GM12891 (cell line): ENCODE measurements around the gene CDH13.

Source experiments
- DNase-seq: peaks from one replicate; pipeline ENCODE4 v3.0.0; 2011; ENCODE audit warnings: low spot score; ENCODE audit not compliant: insufficient read length
- FAIRE-seq: peaks from 2 replicates; lab custom pipeline; 2011; peaks lifted over from hg19 to GRCh38; lab: Jason Lieb, UNC
- PAX5 ChIP-seq: IDR thresholded peaks from 2 replicates; pipeline ENCODE4 v1.6.1; 2011; ENCODE audit warnings: low read length, moderate library complexity, mild to moderate bottlenecking; ENCODE audit not compliant: insufficient read depth, severe bottlenecking
- POLR2A ChIP-seq: IDR thresholded peaks from 2 replicates; pipeline ENCODE4 v1.6.1; 2011; ENCODE audit warnings: low read depth, low read length, control low read depth
- POLR2AphosphoS5 ChIP-seq: IDR thresholded peaks from 2 replicates; pipeline ENCODE4 v1.6.1; 2011; ENCODE audit warnings: low read depth, low read length, control low read depth
- POU2F2 ChIP-seq: IDR thresholded peaks from 2 replicates; pipeline ENCODE4 v1.6.1; 2011; ENCODE audit warnings: low read depth, mild to moderate bottlenecking, control low read depth, low read length, moderate library complexity
- SPI1 ChIP-seq: IDR thresholded peaks from 2 replicates; pipeline ENCODE4 v1.6.1; 2011; ENCODE audit warnings: low read depth, low read length, control low read depth
- TAF1 ChIP-seq: IDR thresholded peaks from 2 replicates; pipeline ENCODE4 v1.6.1; 2011; ENCODE audit warnings: low read depth, low read length, control low read depth

Gene CDH13

GRCh38 chr16:82703161-82703560 lies 76.4 kb downstream of the CDH13 start:
- FAIRE-seq = no peak
- DNase-seq = no peak
- TF ChIP-seq POU2F2 = no peak
- TF ChIP-seq POLR2A = no peak
- TF ChIP-seq TAF1 = no peak
- no peak for TF ChIP-seq SPI1
- no peak for TF ChIP-seq POLR2AphosphoS5
- no peak for TF ChIP-seq PAX5

GRCh38 chr16:82703871-82704768 lies 77.4 kb downstream of the CDH13 start:
- DNase-seq (no peak), FAIRE-seq (no peak)

GRCh38 chr16:82709987-82710386 lies 83.2 kb downstream of the CDH13 start:
- DNase-seq (no peak), FAIRE-seq (no peak)
- TF ChIP-seq POLR2AphosphoS5 (no peak), TAF1 (no peak), POLR2A (no peak), PAX5 (no peak), POU2F2 (no peak), SPI1 (no peak)

More at GRCh38 chr16:82703871-82704768, 77.4 kb downstream of the CDH13 start:
- TF ChIP-seq POU2F2 (no peak), PAX5 (no peak), POLR2A (no peak), TAF1 (no peak)

- DNase-seq = no peak
- FAIRE-seq = no peak
Measured at GRCh38 chr16:82713778-82714177, 87.0 kb downstream of the CDH13 start.

GRCh38 chr16:82715160-82715559 lies 88.4 kb downstream of the CDH13 start:
- TF ChIP-seq TAF1 (no peak), POLR2AphosphoS5 (no peak), POU2F2 (no peak), SPI1 (no peak), PAX5 (no peak), POLR2A (no peak)
- DNase-seq = no peak
- no peak for FAIRE-seq

More at GRCh38 chr16:82713778-82714177, 87.0 kb downstream of the CDH13 start:
- no peak for TF ChIP-seq POU2F2
- TF ChIP-seq PAX5 = no peak
- no peak for TF ChIP-seq POLR2A
- TF ChIP-seq POLR2AphosphoS5 = no peak
- no peak for TF ChIP-seq TAF1
- no peak for TF ChIP-seq SPI1

- no peak for FAIRE-seq
- TF ChIP-seq POLR2AphosphoS5 (no peak), POLR2A (no peak), PAX5 (no peak), TAF1 (no peak), POU2F2 (no peak)
Measured at GRCh38 chr16:82715833-82716232, 89.1 kb downstream of the CDH13 start.

GRCh38 chr16:82716361-82716855 lies 89.6 kb downstream of the CDH13 start:
- DNase-seq = no peak
- no peak for TF ChIP-seq POLR2A
- no peak for TF ChIP-seq SPI1
- no peak for TF ChIP-seq POLR2AphosphoS5
- no peak for TF ChIP-seq TAF1
- no peak for TF ChIP-seq PAX5
- no peak for TF ChIP-seq POU2F2
- no peak for FAIRE-seq

More at GRCh38 chr16:82715833-82716232, 89.1 kb downstream of the CDH13 start:
- DNase-seq = no peak

- TF ChIP-seq SPI1 = no peak
- no peak for DNase-seq
Measured at GRCh38 chr16:82720414-82720813, 93.6 kb downstream of the CDH13 start.

GRCh38 chr16:82726306-82726705 lies 99.5 kb downstream of the CDH13 start:
- no peak for FAIRE-seq
- no peak for DNase-seq
- TF ChIP-seq POLR2AphosphoS5 (no peak), SPI1 (no peak), TAF1 (no peak), POLR2A (no peak), POU2F2 (no peak)

More at GRCh38 chr16:82720414-82720813, 93.6 kb downstream of the CDH13 start:
- FAIRE-seq = no peak

- no peak for DNase-seq
- TF ChIP-seq SPI1 (no peak), TAF1 (no peak)
- no peak for FAIRE-seq
Measured at GRCh38 chr16:82728901-82729300, 102.1 kb downstream of the CDH13 start.

GRCh38 chr16:82730901-82731300 lies 104.1 kb downstream of the CDH13 start:
- DNase-seq = no peak
- TF ChIP-seq TAF1 = no peak
- TF ChIP-seq SPI1 = no peak
- TF ChIP-seq POLR2AphosphoS5 = no peak
- no peak for TF ChIP-seq POLR2A
- no peak for TF ChIP-seq POU2F2
- TF ChIP-seq PAX5 = no peak
- FAIRE-seq = no peak
